Keratinocyte (primary cell): Measurements from ENCODE around the gene BUD31. TPM values are rescaled to one million over a fixed set of nuclear protein-coding genes. Genes with fewer than 3 reads are reported as not detected.

Experiments
- DNase-seq: peaks from one replicate; pipeline ENCODE4 v3.0.0-alpha.2; 2011; ENCODE audit warnings: low read depth, missing footprints, low spot score
- FAIRE-seq: peaks from 2 replicates; lab custom pipeline; 2011; peaks lifted over from hg19 to GRCh38; lab: Jason Lieb, UNC
- H2AFZ ChIP-seq: 2 replicates; pipeline ENCODE4 v1.6.0; 2012; ENCODE audit warnings: low read length, control low read depth, inconsistent platforms; ENCODE audit not compliant: control insufficient read depth
- H3K27ac ChIP-seq: 2 replicates; pipeline ENCODE4 v1.5.1; 2011; ENCODE audit warnings: low read length; ENCODE audit not compliant: control insufficient read depth, insufficient read depth
- H3K27me3 ChIP-seq: 3 replicates; pipeline ENCODE4 v1.6.0; 2011; ENCODE audit warnings: low read length; ENCODE audit not compliant: control insufficient read depth, insufficient read depth; ENCODE audit errors: extremely low read depth
- H3K36me3 ChIP-seq, 2 experiments: 2 replicates in 1 of 2; 3 replicates in 1 of 2; pipeline ENCODE4 v1.5.1; 2011; ENCODE audit warnings: low read length in 2 of 2, mild to moderate bottlenecking in 1 of 2; ENCODE audit not compliant: control insufficient read depth in 2 of 2, insufficient read depth in 2 of 2; ENCODE audit errors: extremely low read depth in 1 of 2
- H3K4me1 ChIP-seq: 3 replicates; pipeline ENCODE4 v1.5.1; 2011; ENCODE audit warnings: low read length; ENCODE audit not compliant: control insufficient read depth, insufficient read depth; ENCODE audit errors: extremely low read depth
- H3K4me2 ChIP-seq: 3 replicates; pipeline ENCODE4 v1.6.0; 2011; ENCODE audit warnings: low read depth, low read length; ENCODE audit not compliant: control insufficient read depth, insufficient read depth; ENCODE audit errors: extremely low read depth
- H3K4me3 ChIP-seq, 3 experiments: fragments of 200-600 bp in 1 of 3; sonication (generic) in 1 of 3; 2 replicates in 2 of 3; 3 replicates in 1 of 3; pipeline ENCODE4 v1.5.1; 2011 to 2016; ENCODE audit warnings: low read length in 3 of 3, mild to moderate bottlenecking in 3 of 3, control low read depth in 2 of 3, inconsistent platforms in 1 of 3, low read depth in 1 of 3, mixed read lengths in 1 of 3, mixed run types in 1 of 3, moderate library complexity in 1 of 3; ENCODE audit not compliant: control insufficient read depth in 2 of 3, insufficient read depth in 2 of 3; ENCODE audit errors: extremely low read depth in 1 of 3
- H3K79me2 ChIP-seq: 2 replicates; pipeline ENCODE4 v1.6.0; 2012; ENCODE audit warnings: low read length; ENCODE audit not compliant: control insufficient read depth, insufficient read depth
- H3K9ac ChIP-seq: 3 replicates; pipeline ENCODE4 v1.6.0; 2011; ENCODE audit warnings: low read length; ENCODE audit not compliant: control insufficient read depth, insufficient read depth; ENCODE audit errors: extremely low read depth
- H3K9me1 ChIP-seq: 3 replicates; pipeline ENCODE4 v1.6.0; 2011; ENCODE audit warnings: low read length; ENCODE audit not compliant: control insufficient read depth, insufficient read depth; ENCODE audit errors: extremely low read depth
- H3K9me3 ChIP-seq: 2 replicates; pipeline ENCODE4 v1.5.1; 2012; ENCODE audit warnings: low read depth, low read length; ENCODE audit not compliant: control insufficient read depth
- H4K20me1 ChIP-seq: 3 replicates; pipeline ENCODE4 v1.6.0; 2011; ENCODE audit warnings: low read length; ENCODE audit not compliant: control insufficient read depth, insufficient read depth; ENCODE audit errors: extremely low read depth
- EZH2 ChIP-seq: IDR thresholded peaks from one replicate; pipeline ENCODE4 v1.6.1; 2012; ENCODE audit warnings: inconsistent platforms, mild to moderate bottlenecking, low read length, moderate library complexity
- dilution Hi-C: fragments of 300-500 bp; cut with MboI; formaldehyde crosslinking; loops from one replicate; pipeline ENCODE4 v1.7.0; 2020; ENCODE audit warnings: low sequenced_read_pairs; ENCODE audit not compliant: extremely low pct_ligation_motif_present
- polyA plus RNA-seq, 5 experiments: library from polyadenylated mRNA; depleted of rRNA in 3 of 5; stranded (reverse) in 3 of 5; stranded (forward) in 1 of 5; unstranded in 1 of 5; fragments of >200 nt; gene quantifications; 1 replicate in 1 of 5; 2 replicates in 3 of 5; 3 replicates in 1 of 5; pipeline versions ENCODE4 v1.2.1 to v1.2.3, GENCODE V29; 2011 to 2012; ENCODE audit warnings: missing spikeins in 2 of 5, low read depth in 1 of 5, low replicate concordance in 1 of 5
- TF ChIP-seq, protein P1 (sequence below), 3 experiments: IDR thresholded peaks in 1 of 3; conservative IDR thresholded peaks in 1 of 3; optimal IDR thresholded peaks in 1 of 3; 2 replicates in 2 of 3; 3 replicates in 1 of 3; pipeline versions ENCODE3 to v1.5.1; 2011; ENCODE audit warnings: low read length in 3 of 3, mild to moderate bottlenecking in 3 of 3, moderate library complexity in 2 of 3, control low read depth in 1 of 3, inconsistent platforms in 1 of 3; ENCODE audit not compliant: insufficient read depth in 2 of 3; ENCODE audit errors: extremely low read depth in 1 of 3

Gene BUD31
- polyA plus RNA-seq, 1 donor (not counting 4 experiments of a cell fraction or from before 2014, with no cell fraction given): 73.3 TPM

DNA sequence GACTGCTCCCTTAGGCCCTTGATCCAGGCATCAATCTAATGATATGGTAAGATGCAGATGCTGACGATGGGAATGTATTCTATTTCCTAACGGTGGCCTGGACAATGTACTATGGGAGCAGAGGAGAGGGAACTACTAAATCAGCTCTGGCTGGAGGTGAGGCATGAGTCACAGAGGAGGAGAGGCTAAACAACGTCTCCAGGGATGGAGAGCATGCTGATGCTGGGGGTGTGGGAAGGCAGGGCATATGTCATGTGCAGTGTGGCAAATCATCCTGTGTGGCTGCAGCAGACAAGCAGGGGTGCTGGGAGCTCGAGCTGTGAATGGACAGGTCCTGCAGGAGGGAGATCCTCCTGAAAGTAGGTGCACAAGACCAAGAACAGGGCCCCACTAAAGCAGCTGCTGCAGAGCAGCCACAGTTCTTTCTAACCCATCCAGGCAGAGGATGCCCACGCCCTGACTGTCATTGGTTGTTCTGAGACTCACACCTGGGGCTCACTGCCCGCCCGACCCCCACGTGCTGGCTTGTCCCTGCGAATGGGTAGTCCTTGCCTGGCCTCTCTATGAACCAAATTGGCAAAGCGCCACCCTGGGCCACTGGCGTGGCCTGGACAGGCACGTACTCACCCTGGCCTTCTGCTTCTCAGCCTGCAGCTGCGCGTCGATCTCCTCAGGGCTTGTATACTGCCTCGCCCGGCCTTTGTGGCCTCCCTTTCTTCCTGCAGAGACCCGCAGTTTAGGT lies 4.4 kb upstream of the BUD31 start:
- no peak overlapping the region for H3K9ac ChIP-seq
- no peak for FAIRE-seq
- no peak overlapping the region for H3K4me3 ChIP-seq
- DNase-seq: no peak
- H3K9me1 ChIP-seq: no peaks in the 10 kb centered on the region
- peaks cover 67% of the 10 kb centered on the region for H3K79me2 ChIP-seq
- dilution Hi-C loops: no loop called here
- H3K36me3 ChIP-seq: peaks cover 24 to 50% of the 10 kb centered on the region in 2 experiments
- H3K4me1 ChIP-seq: peaks cover 18% of the 10 kb centered on the region
- peaks cover 25% of the 10 kb centered on the region for H4K20me1 ChIP-seq
- TF ChIP-seq EZH2: no peak
- no peak overlapping the region for H3K27ac ChIP-seq
- no peaks in the 10 kb centered on the region for H3K27me3 ChIP-seq
- no peaks in the 10 kb centered on the region for H3K9me3 ChIP-seq
- no peak overlapping the region for H2AFZ ChIP-seq
- H3K4me2 ChIP-seq: no peak overlapping the region

DNA sequence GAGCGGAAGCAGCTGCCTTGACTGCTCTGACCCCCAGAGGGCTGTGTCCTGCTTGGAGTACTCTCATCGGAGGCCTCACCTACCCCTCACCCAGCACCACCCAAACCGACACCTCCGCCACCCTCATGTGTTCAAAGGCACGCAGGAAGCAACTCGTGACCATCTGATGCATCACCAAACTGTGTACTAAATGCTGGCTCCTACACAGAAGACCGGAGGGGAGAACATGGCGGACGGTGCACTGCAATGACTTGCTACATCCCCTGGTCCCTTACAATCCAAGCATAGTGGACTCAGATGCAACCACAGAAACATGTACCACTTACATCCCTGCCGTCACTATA lies 3.8 kb upstream of the BUD31 start:
- Histone ChIP-seq H3K27me3 (no peaks in the 10 kb centered on the region), H3K9me3 (no peaks in the 10 kb centered on the region), H3K9ac (no peak overlapping the region), H3K9me1 (no peaks in the 10 kb centered on the region), H3K79me2 (peaks cover 72% of the 10 kb centered on the region), H3K4me1 (peaks cover 21% of the 10 kb centered on the region), H3K4me2 (no peak overlapping the region), H3K36me3 (peaks cover 19 to 47% of the 10 kb centered on the region in 2 experiments), H3K27ac (no peak overlapping the region), H4K20me1 (peaks cover 24% of the 10 kb centered on the region), H3K4me3 (no peak overlapping the region), H2AFZ (no peak overlapping the region)
- no peak for TF ChIP-seq EZH2
- TF ChIP-seq, protein P1, sequence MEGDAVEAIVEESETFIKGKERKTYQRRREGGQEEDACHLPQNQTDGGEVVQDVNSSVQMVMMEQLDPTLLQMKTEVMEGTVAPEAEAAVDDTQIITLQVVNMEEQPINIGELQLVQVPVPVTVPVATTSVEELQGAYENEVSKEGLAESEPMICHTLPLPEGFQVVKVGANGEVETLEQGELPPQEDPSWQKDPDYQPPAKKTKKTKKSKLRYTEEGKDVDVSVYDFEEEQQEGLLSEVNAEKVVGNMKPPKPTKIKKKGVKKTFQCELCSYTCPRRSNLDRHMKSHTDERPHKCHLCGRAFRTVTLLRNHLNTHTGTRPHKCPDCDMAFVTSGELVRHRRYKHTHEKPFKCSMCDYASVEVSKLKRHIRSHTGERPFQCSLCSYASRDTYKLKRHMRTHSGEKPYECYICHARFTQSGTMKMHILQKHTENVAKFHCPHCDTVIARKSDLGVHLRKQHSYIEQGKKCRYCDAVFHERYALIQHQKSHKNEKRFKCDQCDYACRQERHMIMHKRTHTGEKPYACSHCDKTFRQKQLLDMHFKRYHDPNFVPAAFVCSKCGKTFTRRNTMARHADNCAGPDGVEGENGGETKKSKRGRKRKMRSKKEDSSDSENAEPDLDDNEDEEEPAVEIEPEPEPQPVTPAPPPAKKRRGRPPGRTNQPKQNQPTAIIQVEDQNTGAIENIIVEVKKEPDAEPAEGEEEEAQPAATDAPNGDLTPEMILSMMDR (optimal IDR thresholded peaks at IDR 0.05 in 1 of 3, IDR thresholded peaks at IDR 0.05 in 1 of 3, conservative IDR thresholded peaks at IDR 0.05 in 1 of 3; ENCODE audit: extremely low read depth in 1 of 3, insufficient read depth in 2 of 3, low read length in 3 of 3): no peak
- DNase-seq: no peak
- dilution Hi-C loops: no loop called here
- no peak for FAIRE-seq

DNA sequence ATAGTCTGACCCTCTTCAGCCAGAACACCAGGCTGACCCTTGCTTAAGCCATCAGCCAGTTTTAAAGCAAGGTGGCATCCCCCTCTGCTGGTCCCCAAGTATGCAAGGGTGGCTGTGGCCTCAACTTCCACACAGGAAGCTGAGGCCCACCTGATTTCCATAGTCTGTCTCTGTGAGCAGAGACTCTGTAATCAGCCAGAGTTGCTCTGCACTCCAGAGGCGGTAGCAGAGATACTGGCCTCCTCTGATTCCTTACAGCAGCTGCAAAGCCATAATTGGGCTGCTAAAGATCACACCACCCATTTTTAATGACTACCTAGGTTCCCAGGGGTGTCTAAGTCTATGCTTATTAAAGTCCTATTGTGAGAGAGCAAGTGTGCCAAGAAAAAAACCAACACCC lies 2.2 kb upstream of the BUD31 start:
- Histone ChIP-seq H3K27ac (peak overlapping the region; percentile 98), H3K9ac (peak overlapping the region; percentile 26), H2AFZ (no peak overlapping the region), H3K9me1 (peaks cover 3% of the 10 kb centered on the region), H3K4me3 (peak overlapping the region in 2 of 3 experiments; percentile 100), H4K20me1 (peaks cover 24% of the 10 kb centered on the region), H3K27me3 (no peaks in the 10 kb centered on the region), H3K4me1 (peaks cover 28% of the 10 kb centered on the region), H3K79me2 (peaks cover 84% of the 10 kb centered on the region), H3K36me3 (peaks cover 16 to 49% of the 10 kb centered on the region in 2 experiments), H3K9me3 (no peaks in the 10 kb centered on the region), H3K4me2 (peak overlapping the region; percentile 96)
- no peak for TF ChIP-seq EZH2
- TF ChIP-seq, protein P1 (optimal IDR thresholded peaks at IDR 0.05 in 1 of 3, IDR thresholded peaks at IDR 0.05 in 1 of 3, conservative IDR thresholded peaks at IDR 0.05 in 1 of 3; ENCODE audit: extremely low read depth in 1 of 3, insufficient read depth in 2 of 3, low read length in 3 of 3): no peak
- dilution Hi-C loops: no loop called here
- no peak for DNase-seq
- no peak for FAIRE-seq
